ENCODE measurements around the gene RCSD1.
"Not testable (repeated sequence)": the region's sequence is repeated elsewhere in the genome, so short reads cannot be mapped to it uniquely, and the experiment has no call there.

RCSD1 gene

DNA sequence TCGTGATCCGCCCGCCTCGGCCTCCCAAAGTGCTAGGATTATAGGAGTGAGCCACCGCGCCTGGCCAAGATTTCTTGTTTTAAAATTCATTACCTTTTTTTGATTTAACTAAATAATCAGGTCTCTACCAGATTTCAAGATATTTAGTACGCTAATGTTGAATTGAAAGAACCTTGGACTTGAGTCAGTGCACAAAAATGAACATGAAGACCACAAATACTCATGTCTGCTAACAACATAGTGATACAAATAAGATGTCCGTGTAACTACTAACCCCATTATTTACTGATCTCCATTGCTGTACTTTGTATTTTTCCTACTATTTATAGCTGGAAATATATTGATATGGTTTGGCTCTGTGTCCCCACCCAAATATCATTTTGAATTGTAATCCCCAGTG lies 108.1 kb downstream of the RCSD1 start:
- Histone ChIP-seq H3K9ac (ENCODE audit: low read depth, low read length, poor library complexity, severe bottlenecking) (no peak overlapping the region), H3K27me3 (ENCODE audit: insufficient read depth, low read length, poor library complexity, severe bottlenecking) (no peaks in the 10 kb centered on the region), H3K9me3 (ENCODE audit: insufficient read depth, low read depth, low read length) (peaks cover 7% of the 10 kb centered on the region), H3F3A (ENCODE audit: low read depth) (no peaks in the 10 kb centered on the region), H3K9me2 (replicated peaks; ENCODE audit: low read depth, low read length) (no peaks in the 10 kb centered on the region), H3K79me2 (ENCODE audit: insufficient read depth, low read length) (peaks cover 96% of the 10 kb centered on the region), H3K4me1 (ENCODE audit: insufficient read depth, low read length, poor library complexity, severe bottlenecking) (peaks cover 22% of the 10 kb centered on the region), H3K4me3 (ENCODE audit: low read length, poor library complexity, severe bottlenecking) (no peak overlapping the region), H3K4me2 (ENCODE audit: low read depth, low read length, poor library complexity, severe bottlenecking) (no peak overlapping the region), H4K20me1 (ENCODE audit: insufficient read depth, low read length, poor library complexity, severe bottlenecking) (peaks cover 13% of the 10 kb centered on the region), H3K36me3 (ENCODE audit: insufficient read depth, low read length) (peaks cover 21% of the 10 kb centered on the region), H2AFZ (ENCODE audit: low read length) (no peak overlapping the region)
- no peak for TF ChIP-seq EZH2phosphoT487 (IDR thresholded peaks at IDR 0.05; ENCODE audit: borderline replicate concordance)
- TF ChIP-seq, protein P1, sequence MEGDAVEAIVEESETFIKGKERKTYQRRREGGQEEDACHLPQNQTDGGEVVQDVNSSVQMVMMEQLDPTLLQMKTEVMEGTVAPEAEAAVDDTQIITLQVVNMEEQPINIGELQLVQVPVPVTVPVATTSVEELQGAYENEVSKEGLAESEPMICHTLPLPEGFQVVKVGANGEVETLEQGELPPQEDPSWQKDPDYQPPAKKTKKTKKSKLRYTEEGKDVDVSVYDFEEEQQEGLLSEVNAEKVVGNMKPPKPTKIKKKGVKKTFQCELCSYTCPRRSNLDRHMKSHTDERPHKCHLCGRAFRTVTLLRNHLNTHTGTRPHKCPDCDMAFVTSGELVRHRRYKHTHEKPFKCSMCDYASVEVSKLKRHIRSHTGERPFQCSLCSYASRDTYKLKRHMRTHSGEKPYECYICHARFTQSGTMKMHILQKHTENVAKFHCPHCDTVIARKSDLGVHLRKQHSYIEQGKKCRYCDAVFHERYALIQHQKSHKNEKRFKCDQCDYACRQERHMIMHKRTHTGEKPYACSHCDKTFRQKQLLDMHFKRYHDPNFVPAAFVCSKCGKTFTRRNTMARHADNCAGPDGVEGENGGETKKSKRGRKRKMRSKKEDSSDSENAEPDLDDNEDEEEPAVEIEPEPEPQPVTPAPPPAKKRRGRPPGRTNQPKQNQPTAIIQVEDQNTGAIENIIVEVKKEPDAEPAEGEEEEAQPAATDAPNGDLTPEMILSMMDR (conservative IDR thresholded peaks at IDR 0.05; ENCODE audit: low read length), result no peak

DNA sequence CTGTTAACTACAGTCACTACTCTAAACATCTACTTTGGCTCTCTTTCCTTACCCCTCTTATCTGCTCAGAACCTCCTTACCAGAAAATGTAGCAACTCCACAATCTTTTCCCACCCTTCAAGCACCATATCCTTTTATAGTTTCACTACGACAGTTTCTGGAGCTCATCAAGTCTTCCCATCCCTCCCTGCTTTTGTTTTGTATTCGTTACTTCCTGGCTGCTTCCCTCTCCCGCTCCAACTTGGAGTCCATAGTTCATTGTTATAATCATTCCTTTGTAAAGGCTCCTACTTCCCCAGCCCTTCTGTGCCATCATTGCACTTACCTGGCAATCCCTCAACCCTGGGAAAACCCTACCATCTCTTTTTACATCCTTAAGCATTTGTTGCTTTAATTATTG lies 109.7 kb downstream of the RCSD1 start:
- peaks cover 32% of the 10 kb centered on the region for H3K4me1 ChIP-seq (ENCODE audit: insufficient read depth, low read length, poor library complexity, severe bottlenecking)
- no peak overlapping the region for H3K9ac ChIP-seq (ENCODE audit: low read depth, low read length, poor library complexity, severe bottlenecking)
- no peak overlapping the region for H3K4me3 ChIP-seq (ENCODE audit: low read length, poor library complexity, severe bottlenecking)
- TF ChIP-seq EZH2phosphoT487 (IDR thresholded peaks at IDR 0.05; ENCODE audit: borderline replicate concordance), result no peak
- TF ChIP-seq, protein P1 (conservative IDR thresholded peaks at IDR 0.05; ENCODE audit: low read length), result no peak
- peaks cover 19% of the 10 kb centered on the region for H3K36me3 ChIP-seq (ENCODE audit: insufficient read depth, low read length)
- H3K27me3 ChIP-seq (ENCODE audit: insufficient read depth, low read length, poor library complexity, severe bottlenecking), result no peaks in the 10 kb centered on the region
- H3F3A ChIP-seq (ENCODE audit: low read depth), result no peaks in the 10 kb centered on the region
- H3K79me2 ChIP-seq (ENCODE audit: insufficient read depth, low read length), result peaks cover 96% of the 10 kb centered on the region
- H3K9me2 ChIP-seq (replicated peaks; ENCODE audit: low read depth, low read length), result no peaks in the 10 kb centered on the region
- H2AFZ ChIP-seq (ENCODE audit: low read length), result no peak overlapping the region
- H4K20me1 ChIP-seq (ENCODE audit: insufficient read depth, low read length, poor library complexity, severe bottlenecking), result peaks cover 11% of the 10 kb centered on the region
- no peak overlapping the region for H3K4me2 ChIP-seq (ENCODE audit: low read depth, low read length, poor library complexity, severe bottlenecking)
- H3K9me3 ChIP-seq (ENCODE audit: insufficient read depth, low read depth, low read length), result peaks cover 7% of the 10 kb centered on the region

GRCh38 chr1:167741103-167741502 lies 111.1 kb downstream of the RCSD1 start:
- H3K9ac ChIP-seq (ENCODE audit: low read depth, low read length, poor library complexity, severe bottlenecking); H3F3A ChIP-seq (ENCODE audit: low read depth); H3K4me3 ChIP-seq (ENCODE audit: low read length, poor library complexity, severe bottlenecking); H3K27me3 ChIP-seq (ENCODE audit: insufficient read depth, low read length, poor library complexity, severe bottlenecking); H3K9me3 ChIP-seq (ENCODE audit: insufficient read depth, low read depth, low read length); H3K9me2 ChIP-seq (replicated peaks; ENCODE audit: low read depth, low read length); H4K20me1 ChIP-seq (ENCODE audit: insufficient read depth, low read length, poor library complexity, severe bottlenecking); H2AFZ ChIP-seq (ENCODE audit: low read length); H3K4me2 ChIP-seq (ENCODE audit: low read depth, low read length, poor library complexity, severe bottlenecking): not testable (repeated sequence)
- Histone ChIP-seq H3K4me1 (ENCODE audit: insufficient read depth, low read length, poor library complexity, severe bottlenecking) (peaks cover 27% of the 10 kb centered on the region), H3K36me3 (ENCODE audit: insufficient read depth, low read length) (peaks cover 19% of the 10 kb centered on the region), H3K79me2 (ENCODE audit: insufficient read depth, low read length) (peaks cover 96% of the 10 kb centered on the region)

GRCh38 chr1:167742392-167743057 lies 112.5 kb downstream of the RCSD1 start:
- H3K4me2 ChIP-seq (ENCODE audit: low read depth, low read length, poor library complexity, severe bottlenecking); H4K20me1 ChIP-seq (ENCODE audit: insufficient read depth, low read length, poor library complexity, severe bottlenecking); H3F3A ChIP-seq (ENCODE audit: low read depth); H3K9ac ChIP-seq (ENCODE audit: low read depth, low read length, poor library complexity, severe bottlenecking); H3K9me2 ChIP-seq (replicated peaks; ENCODE audit: low read depth, low read length); H3K27me3 ChIP-seq (ENCODE audit: insufficient read depth, low read length, poor library complexity, severe bottlenecking); H3K9me3 ChIP-seq (ENCODE audit: insufficient read depth, low read depth, low read length); H3K4me3 ChIP-seq (ENCODE audit: low read length, poor library complexity, severe bottlenecking); H2AFZ ChIP-seq (ENCODE audit: low read length): not testable (repeated sequence)
- Histone ChIP-seq H3K4me1 (ENCODE audit: insufficient read depth, low read length, poor library complexity, severe bottlenecking) (peaks cover 30% of the 10 kb centered on the region), H3K36me3 (ENCODE audit: insufficient read depth, low read length) (peaks cover 16% of the 10 kb centered on the region), H3K79me2 (ENCODE audit: insufficient read depth, low read length) (peaks cover 96% of the 10 kb centered on the region)
